GM12875 (cell line): ENCODE data around the gene MFSD11.
"Not testable (repeated sequence)": the region's sequence is repeated elsewhere in the genome, so short reads cannot be mapped to it uniquely, and the experiment has no call there.

Experiments used
- H3K4me3 ChIP-seq: one replicate; pipeline ENCODE4 v1.5.1; 2011; ENCODE audit warnings: low read depth, low read length, control low read depth
- TF ChIP-seq, protein P1 (sequence below): IDR thresholded peaks from 2 replicates; pipeline ENCODE4 v1.5.1; 2011; ENCODE audit warnings: low read depth, mild to moderate bottlenecking, control low read depth, inconsistent platforms, low read length, moderate library complexity, borderline replicate concordance; ENCODE audit not compliant: insufficient read depth

MFSD11 gene

DNA sequence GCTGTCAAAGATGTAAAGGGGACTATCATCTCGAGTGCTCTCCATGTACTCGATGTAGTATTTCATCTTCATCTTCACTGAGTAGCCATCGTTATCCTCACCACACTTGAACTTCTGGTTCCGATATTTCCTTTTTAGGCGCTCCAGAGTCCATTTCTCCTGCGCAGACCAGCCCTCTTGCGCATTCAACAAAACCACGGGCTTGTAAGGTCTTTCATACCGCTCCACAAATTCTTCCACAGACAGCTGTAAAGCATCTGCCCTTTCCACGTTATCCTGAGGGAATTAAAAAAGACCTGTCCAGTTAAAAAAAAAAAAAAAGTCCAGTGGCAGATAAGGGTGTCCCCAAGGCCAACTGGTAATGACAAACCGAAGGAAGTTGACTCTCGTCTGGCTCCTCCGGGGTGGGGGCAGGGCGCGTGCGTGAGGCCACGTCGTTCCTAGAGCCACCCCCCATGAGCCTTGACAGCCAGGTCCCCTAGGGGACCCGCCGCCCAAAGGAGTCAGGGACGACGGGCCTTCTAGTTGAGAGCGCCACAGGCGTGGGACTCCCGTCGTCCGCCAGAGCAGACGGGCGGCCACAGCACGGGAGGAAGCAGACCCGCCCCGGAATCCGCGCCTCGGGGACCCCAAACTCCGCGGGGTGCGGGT lies 12.2 kb upstream of the MFSD11 start:
- TF ChIP-seq, protein P1, sequence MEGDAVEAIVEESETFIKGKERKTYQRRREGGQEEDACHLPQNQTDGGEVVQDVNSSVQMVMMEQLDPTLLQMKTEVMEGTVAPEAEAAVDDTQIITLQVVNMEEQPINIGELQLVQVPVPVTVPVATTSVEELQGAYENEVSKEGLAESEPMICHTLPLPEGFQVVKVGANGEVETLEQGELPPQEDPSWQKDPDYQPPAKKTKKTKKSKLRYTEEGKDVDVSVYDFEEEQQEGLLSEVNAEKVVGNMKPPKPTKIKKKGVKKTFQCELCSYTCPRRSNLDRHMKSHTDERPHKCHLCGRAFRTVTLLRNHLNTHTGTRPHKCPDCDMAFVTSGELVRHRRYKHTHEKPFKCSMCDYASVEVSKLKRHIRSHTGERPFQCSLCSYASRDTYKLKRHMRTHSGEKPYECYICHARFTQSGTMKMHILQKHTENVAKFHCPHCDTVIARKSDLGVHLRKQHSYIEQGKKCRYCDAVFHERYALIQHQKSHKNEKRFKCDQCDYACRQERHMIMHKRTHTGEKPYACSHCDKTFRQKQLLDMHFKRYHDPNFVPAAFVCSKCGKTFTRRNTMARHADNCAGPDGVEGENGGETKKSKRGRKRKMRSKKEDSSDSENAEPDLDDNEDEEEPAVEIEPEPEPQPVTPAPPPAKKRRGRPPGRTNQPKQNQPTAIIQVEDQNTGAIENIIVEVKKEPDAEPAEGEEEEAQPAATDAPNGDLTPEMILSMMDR: no peak
- H3K4me3 ChIP-seq: peak overlapping the region; percentile 80

DNA sequence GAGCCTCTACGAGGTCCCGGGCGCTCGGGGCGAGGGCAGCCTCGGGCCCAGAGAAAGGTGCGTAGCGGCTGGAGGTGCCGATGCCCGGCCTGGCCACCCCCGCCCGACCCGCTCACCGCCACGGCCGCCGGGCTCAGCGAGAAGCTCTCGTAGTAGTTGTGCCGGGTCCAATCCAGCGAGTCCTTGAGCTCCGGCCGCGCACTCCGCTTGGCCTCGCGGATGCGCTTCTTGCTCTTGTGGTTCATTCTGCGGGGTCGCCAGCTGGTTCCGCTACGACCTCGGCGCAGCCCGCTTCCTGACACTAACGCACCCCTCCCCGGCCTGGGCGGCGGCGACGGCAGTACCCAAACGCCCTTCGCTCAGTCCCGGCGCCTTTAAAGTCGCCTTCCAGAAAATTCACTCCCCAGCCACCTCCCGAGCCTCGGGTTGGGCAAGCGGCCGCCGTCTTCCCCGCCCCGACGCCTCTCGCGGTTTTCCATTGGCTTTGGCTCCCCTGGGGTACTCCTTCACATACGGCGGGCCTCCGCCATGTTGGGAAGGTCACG lies 11.6 kb upstream of the MFSD11 start, which contains the start of gene JMJD6:
JMJD6 (minus strand) TSS at position 376 of the 545 bp plus-strand sequence; CDS start at position 245, 131 bp downstream.
- peak within 1 kb of the TSS; percentile 80 for H3K4me3 ChIP-seq
- TF ChIP-seq, protein P1: no peak

DNA sequence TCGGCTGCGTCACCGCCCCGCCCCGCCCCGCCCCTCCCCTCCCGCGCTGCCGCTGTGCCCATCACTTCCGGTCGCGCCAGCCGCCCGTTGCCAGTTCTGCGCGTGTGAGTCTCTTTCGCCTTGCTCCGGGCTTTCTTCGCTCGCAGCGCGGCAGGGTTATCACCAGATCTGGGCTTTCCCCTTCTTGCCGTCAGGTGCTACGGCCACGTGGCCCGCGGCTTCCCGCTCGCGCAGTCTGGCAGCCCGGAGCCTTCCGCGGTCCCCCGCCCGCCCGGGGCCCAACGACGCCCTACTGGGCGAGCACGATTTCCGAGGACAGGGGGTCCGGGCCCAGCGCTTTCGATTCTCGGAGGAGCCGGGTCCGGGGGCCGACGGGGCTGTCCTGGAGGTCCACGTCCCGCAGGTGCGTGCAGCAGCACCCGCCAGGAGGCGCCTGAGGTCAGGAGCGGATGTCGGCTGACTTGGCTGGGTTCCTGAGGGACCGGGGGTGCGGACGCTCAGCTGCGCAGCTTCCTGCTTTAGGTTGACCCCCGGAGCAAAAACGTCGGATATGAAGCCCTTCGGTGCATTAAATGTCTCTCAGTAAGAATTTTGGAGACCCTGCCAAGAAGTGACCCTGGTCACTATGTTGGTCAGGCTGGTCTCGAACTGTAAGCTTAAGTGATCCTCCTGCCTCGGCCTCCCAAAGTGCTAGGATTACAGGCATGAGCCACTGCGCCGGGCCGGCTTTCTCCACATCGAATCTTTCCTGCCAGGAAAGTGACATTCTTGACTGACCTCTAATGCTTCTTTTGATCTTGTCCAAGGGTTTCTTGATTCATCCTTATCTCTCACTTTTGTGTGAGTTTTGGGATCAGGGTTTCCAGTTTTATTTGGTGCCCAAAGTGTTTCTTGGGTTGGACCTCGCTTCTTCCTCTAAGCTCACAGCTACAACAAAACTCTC lies 10.9 kb upstream of the MFSD11 start, which contains the start of gene METTL23:
METTL23 (plus strand) TSS at position 64 of the 943 bp plus-strand sequence. CDS start 2,872 bp downstream, outside the sequence.
- TF ChIP-seq, protein P1: peak; percentile 83
- peak within 1 kb of the TSS; percentile 80 for H3K4me3 ChIP-seq

DNA sequence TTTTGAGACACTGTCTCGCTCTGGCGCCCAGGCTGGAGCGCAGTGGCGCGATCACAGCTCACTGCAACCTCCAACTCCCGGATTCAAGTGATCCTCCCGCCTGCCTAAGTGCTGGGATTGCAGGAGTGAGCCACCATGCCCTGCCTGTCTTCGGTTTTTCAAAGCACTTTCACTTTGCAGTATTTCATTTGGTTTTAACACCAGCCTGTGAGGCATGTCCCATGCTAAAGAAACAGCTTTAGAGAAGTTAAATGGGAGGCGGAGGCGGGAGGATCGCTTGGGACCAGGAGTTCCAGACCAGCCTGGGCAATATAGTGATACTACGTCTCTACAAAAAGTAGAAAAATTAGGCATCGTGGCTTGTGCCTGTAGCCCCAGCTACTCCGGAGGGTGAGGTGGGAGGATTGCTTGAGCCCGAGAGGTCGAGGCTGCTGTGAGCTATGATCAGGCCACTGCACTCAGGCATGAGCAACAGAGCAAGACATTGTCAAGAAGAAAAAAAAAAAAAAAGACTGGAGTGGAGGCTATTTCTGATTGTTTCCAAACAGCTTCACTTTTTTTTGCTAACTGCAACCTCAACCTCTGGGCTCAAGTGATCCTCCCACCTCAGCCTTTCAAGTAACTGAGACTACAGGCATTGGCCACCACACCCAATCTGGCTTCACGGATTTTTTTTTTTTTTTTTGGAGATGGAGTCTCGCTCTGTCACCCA lies 10.0 kb upstream of the MFSD11 start:
- TF ChIP-seq, protein P1: no peak
- H3K4me3 ChIP-seq: peak overlapping the region; percentile 80

DNA sequence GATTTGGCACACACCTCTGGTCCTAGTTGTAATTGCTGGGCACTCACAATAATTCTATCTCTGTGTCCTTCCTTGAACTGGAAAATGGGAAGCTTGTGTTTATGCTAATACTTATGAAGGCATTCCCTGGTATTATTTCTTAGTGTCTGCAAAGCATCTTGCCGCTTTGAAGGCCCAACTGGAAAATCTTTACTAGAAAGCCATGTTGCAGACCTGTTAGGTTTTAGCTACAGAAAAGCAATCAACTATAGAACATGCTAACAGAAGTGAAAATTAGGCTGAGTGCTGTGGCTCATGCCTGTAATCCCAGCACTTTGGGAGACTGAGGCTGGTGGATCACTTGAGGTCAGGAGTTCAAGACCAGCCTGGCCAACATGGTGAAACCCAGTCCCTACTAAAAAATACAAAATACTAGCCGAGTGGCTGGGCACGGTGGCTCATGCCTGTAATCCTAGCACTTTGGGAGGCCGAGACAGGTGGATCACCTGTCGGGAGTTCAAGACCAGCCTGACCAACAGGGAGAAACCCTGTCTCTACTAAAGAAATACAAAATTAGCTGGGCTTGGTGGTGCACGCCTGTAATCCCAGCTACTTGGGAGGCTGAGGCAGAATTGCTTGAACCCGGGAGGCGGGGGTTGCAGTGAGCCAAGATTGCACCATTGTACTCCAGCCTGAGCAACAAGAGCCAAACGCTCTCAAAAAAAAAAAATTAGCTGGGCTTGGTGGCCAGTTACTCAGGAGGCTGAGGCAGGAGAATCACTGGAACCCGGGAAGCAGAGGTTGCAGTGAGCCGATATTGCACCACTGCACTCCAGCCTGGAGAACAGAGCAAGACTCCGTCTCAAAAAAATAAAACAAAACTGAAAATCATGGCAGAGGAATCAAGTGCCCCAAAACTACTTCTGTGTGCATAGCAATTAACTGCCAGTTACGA lies 5.9 kb upstream of the MFSD11 start:
- not testable (repeated sequence) for H3K4me3 ChIP-seq

DNA sequence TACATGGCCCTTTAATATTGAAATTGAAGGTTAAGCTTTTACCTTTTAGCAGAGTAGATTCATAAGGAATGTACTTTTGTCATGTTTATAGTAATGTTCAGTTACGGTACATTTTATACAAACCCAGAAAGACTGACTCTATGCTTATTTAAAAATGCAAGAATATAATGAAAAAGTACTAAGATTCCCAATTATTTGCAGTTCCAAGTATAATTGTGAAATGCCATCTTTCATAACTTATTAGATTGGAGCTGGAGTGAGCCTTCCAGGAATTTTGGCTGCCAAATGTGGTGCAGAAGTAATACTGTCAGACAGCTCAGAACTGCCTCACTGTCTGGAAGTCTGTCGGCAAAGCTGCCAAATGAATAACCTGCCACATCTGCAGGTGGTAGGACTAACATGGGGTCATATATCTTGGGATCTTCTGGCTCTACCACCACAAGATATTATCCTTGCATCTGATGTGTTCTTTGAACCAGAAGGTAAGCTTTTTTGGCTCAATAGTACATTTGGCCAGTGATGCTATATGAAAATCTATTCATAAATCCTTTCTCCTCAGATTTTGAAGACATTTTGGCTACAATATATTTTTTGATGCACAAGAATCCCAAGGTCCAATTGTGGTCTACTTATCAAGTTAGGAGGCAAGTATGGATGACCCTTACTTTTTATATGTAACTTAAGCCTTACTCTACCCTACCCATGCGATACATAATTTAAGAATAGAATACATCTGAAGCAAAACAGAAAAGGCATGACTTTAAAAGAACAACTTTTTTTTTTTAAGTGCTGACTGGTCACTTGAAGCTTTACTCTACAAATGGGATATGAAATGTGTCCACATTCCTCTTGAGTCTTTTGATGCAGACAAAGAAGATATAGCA lies 4.9 kb upstream of the MFSD11 start:
- H3K4me3 ChIP-seq: no peak overlapping the region
- TF ChIP-seq, protein P1: no peak
